GM12872 (cell line): ENCODE data around the gene ZNF362.

ENCODE experiments used
- CTCF ChIP-seq: IDR thresholded peaks from 3 replicates; pipeline ENCODE4 v1.5.1; 2011; ENCODE audit warnings: low read depth, mild to moderate bottlenecking, low read length, moderate library complexity; ENCODE audit not compliant: insufficient read depth

ZNF362 gene

GRCh38 chr1:33256471-33257206 is at the start of gene ZNF362:
TSS of gene ZNF362 (plus strand) at chr1:33256492. CDS start at chr1:33270575, 14,083 bp downstream.
- TF ChIP-seq CTCF, result no peak

- TF ChIP-seq CTCF, result no peak
Observed at GRCh38 chr1:33211972-33212371, 44.3 kb upstream of the ZNF362 start.

- TF ChIP-seq CTCF, result no peak
Observed at GRCh38 chr1:33219886-33220661, 36.2 kb upstream of the ZNF362 start.

- no peak for TF ChIP-seq CTCF
Observed at GRCh38 chr1:33220676-33221384, 35.5 kb upstream of the ZNF362 start.

- no peak for TF ChIP-seq CTCF
Observed at GRCh38 chr1:33221385-33221758, 34.9 kb upstream of the ZNF362 start.

GRCh38 chr1:33222381-33222780 is 33.9 kb upstream of the ZNF362 start:
- TF ChIP-seq CTCF, result no peak

GRCh38 chr1:33224166-33224707 is 32.1 kb upstream of the ZNF362 start:
- no peak for TF ChIP-seq CTCF
